H1 (cell line): Measurements from ENCODE around the gene VEGFC. TPM values are rescaled to one million over a fixed set of nuclear protein-coding genes. Genes with fewer than 3 reads are reported as not detected.

Source experiments
- EGR1 ChIP-seq: IDR thresholded peaks from 2 replicates; pipeline ENCODE4 v1.6.1; 2011; ENCODE audit warnings: low read depth, low read length, borderline replicate concordance
- HDAC6 ChIP-seq: IDR thresholded peaks from one replicate; pipeline ENCODE4 v1.7.1; 2012; ENCODE audit warnings: low read depth, mild to moderate bottlenecking, inconsistent platforms, low read length, moderate library complexity
- SP1 ChIP-seq: IDR thresholded peaks from 2 replicates; pipeline ENCODE4 v1.6.1; 2011; ENCODE audit warnings: low read depth, low read length
- SP4 ChIP-seq: IDR thresholded peaks from 2 replicates; pipeline ENCODE4 v1.6.1; 2012; ENCODE audit warnings: low read length, inconsistent platforms
- polyA plus RNA-seq, 7 experiments: library from polyadenylated mRNA; depleted of rRNA in 3 of 7; stranded (reverse) in 5 of 7; unstranded in 2 of 7; fragments of >200 nt in 5 of 7; fragments of 200-250 nt in 2 of 7; gene quantifications; 1 replicate in 5 of 7; 2 replicates in 1 of 7; 4 replicates in 1 of 7; pipeline versions ENCODE4 v1.2.1 to v1.2.3, GENCODE V29; 2011 to 2013; ENCODE audit warnings: missing spikeins in 2 of 7, mixed read lengths in 2 of 7
- total RNA-seq: library from RNA; stranded (reverse); fragmentation: NEBNext Ultra II Directional; extraction: Animal tissue kit (Norgen Biotek cat#: 25700); gene quantifications from 2 replicates; pipeline ENCODE4 v1.2.1, GENCODE V29; 2021
- TF ChIP-seq, protein P1 (sequence below), 3 experiments: IDR thresholded peaks; 1 replicate in 2 of 3; 2 replicates in 1 of 3; pipeline versions ENCODE4 v1.5.1 to v1.6.1; 2011; ENCODE audit warnings: low read length in 3 of 3, mild to moderate bottlenecking in 3 of 3, inconsistent platforms in 2 of 3, low read depth in 1 of 3, moderate library complexity in 1 of 3; ENCODE audit not compliant: insufficient read depth in 1 of 3; ENCODE audit errors: control extremely low read depth in 1 of 3
- TF ChIP-seq, protein P2 (sequence below): IDR thresholded peaks from 2 replicates; pipeline ENCODE4 v1.6.1; 2012; ENCODE audit warnings: inconsistent platforms

Gene VEGFC
- total and polyA plus RNA-seq, 2 of the 8 experiments (the other 6 are each of a cell fraction or from before 2014, with no cell fraction given), result 0.53 to 1.4 TPM

DNA sequence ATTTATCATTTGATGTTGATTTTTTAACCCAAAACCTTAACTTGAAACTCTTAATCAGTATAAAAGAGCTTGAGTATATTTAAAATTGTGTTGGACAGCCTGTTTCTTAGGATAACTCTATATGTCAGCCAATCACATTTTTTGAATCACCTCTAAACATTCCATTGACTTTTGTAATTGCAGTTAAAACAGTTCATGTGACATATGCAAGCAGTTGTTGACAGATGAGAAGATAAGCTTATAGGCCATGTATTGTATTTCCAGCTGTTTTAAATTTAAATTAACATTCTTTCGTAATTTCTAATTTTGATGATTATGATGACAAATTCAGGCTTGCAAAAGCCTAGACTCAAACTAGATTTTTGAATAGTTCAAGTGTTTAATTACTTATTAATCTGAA lies 17.4 kb downstream of the VEGFC start (continued):
- TF ChIP-seq SP1, result no peak
- TF ChIP-seq, protein P1, sequence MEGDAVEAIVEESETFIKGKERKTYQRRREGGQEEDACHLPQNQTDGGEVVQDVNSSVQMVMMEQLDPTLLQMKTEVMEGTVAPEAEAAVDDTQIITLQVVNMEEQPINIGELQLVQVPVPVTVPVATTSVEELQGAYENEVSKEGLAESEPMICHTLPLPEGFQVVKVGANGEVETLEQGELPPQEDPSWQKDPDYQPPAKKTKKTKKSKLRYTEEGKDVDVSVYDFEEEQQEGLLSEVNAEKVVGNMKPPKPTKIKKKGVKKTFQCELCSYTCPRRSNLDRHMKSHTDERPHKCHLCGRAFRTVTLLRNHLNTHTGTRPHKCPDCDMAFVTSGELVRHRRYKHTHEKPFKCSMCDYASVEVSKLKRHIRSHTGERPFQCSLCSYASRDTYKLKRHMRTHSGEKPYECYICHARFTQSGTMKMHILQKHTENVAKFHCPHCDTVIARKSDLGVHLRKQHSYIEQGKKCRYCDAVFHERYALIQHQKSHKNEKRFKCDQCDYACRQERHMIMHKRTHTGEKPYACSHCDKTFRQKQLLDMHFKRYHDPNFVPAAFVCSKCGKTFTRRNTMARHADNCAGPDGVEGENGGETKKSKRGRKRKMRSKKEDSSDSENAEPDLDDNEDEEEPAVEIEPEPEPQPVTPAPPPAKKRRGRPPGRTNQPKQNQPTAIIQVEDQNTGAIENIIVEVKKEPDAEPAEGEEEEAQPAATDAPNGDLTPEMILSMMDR (IDR thresholded peaks at IDR 0.05; ENCODE audit: control extremely low read depth in 1 of 3, insufficient read depth in 1 of 3, low read depth in 1 of 3, low read length in 3 of 3), result no peak
- no peak for TF ChIP-seq EGR1
- TF ChIP-seq, protein P2, sequence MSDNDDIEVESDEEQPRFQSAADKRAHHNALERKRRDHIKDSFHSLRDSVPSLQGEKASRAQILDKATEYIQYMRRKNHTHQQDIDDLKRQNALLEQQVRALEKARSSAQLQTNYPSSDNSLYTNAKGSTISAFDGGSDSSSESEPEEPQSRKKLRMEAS, result no peak
- TF ChIP-seq SP4, result no peak
- no peak for TF ChIP-seq HDAC6
- TF ChIP-seq, all 59 proteins: peak for 0
